Testis (tissue), 3 donors: ENCODE results near the gene MNT. TPM values are rescaled to one million over a fixed set of nuclear protein-coding genes. Genes with fewer than 3 reads are reported as not detected.

Experiments
- DNase-seq: peaks from one replicate; pipeline ENCODE4 v3.0.0-alpha.2; 2019
- H3K27ac ChIP-seq, 2 donors: fragments of 200-600 bp; sonication (generic); one replicate each; pipeline ENCODE4 v1.5.1; 2019
- H3K27me3 ChIP-seq: fragments of 200-600 bp; sonication (generic); one replicate; pipeline ENCODE4 v1.5.1; 2019
- H3K36me3 ChIP-seq: fragments of 200-600 bp; sonication (generic); one replicate; pipeline ENCODE4 v1.5.1; 2017; ENCODE audit warnings: low read depth; ENCODE audit errors: missing control alignments
- H3K4me1 ChIP-seq: fragments of 200-600 bp; sonication (generic); one replicate; pipeline ENCODE4 v1.5.1; 2019
- H3K4me3 ChIP-seq, 2 donors: fragments of 200-600 bp; sonication (generic); one replicate each; pipeline ENCODE4 v1.5.1; 2017 to 2019
- H3K9me3 ChIP-seq: fragments of 200-600 bp; sonication (generic); one replicate; pipeline ENCODE4 v1.5.1; 2017
- CTCF ChIP-seq, 3 experiments: fragments of 450-650 bp in 2 of 3; fragments of 200-600 bp in 1 of 3; sonication (generic) in 1 of 3; IDR thresholded peaks; one replicate each; pipeline ENCODE4 v1.5.1; 2016 to 2019; ENCODE audit warnings: antibody characterized with exemption in 3 of 3, mild to moderate bottlenecking in 2 of 3, moderate library complexity in 1 of 3
- POLR2A ChIP-seq: fragments of 450-650 bp; IDR thresholded peaks from one replicate; pipeline ENCODE4 v1.6.1; 2017; ENCODE audit warnings: antibody characterized with exemption, mild to moderate bottlenecking, moderate library complexity
- WGBS, 2 donors: methylation state at CpG; one replicate each; pipeline ENCODE4 v1.1.5; 2018; 5-methylcytosine and 5-hydroxymethylcytosine counted together
- intact Hi-C: fragments of 100-400 bp; cut with DNase I; formaldehyde crosslinking; loops from one replicate; pipeline ENCODE4 v1.15.1; 2023; ENCODE audit warnings: low total_unique reads
- polyA plus RNA-seq: library from polyadenylated mRNA; stranded (reverse); fragments of 350-450 nt; fragmentation: Illumina TruSeq; extraction: RNeasy Lipid Tissue Mini Kit (QIAGEN cat#74804); gene quantifications from one replicate; pipeline ENCODE4 v1.2.3, GENCODE V29; 2014; ENCODE audit warnings: low read depth, low replicate concordance; ENCODE audit not compliant: insufficient read depth
- total RNA-seq, 2 donors: library from RNA; depleted of rRNA; stranded (reverse); fragments of >200 nt; gene quantifications; one replicate each; pipeline ENCODE4 v1.2.3, GENCODE V29; 2016

Gene MNT
- total and polyA plus RNA-seq, 3 donors from 2014 or later, result 27.9 to 67.7 (median 46.3) TPM

GRCh38 chr17:2387086-2388019, 13.5 kb downstream of the MNT start:
- H3K9me3 ChIP-seq, result no peaks in the 10 kb centered on the region
- TF ChIP-seq POLR2A (no peak), CTCF (IDR thresholded peaks at IDR 0.05) (no peak)
- peaks cover 48% of the 10 kb centered on the region for H3K4me1 ChIP-seq
- DNase-seq, result no peak
- H3K27ac ChIP-seq, result no peak overlapping the region
- intact Hi-C loops, result no loop called here
- H3K27me3 ChIP-seq, result no peaks in the 10 kb centered on the region
- H3K4me3 ChIP-seq, result no peak overlapping the region
- H3K36me3 ChIP-seq, result no peaks in the 10 kb centered on the region
- 91% methylated on average over 16 to 41 of the region's 41 CpGs for WGBS, 2 donors

DNA sequence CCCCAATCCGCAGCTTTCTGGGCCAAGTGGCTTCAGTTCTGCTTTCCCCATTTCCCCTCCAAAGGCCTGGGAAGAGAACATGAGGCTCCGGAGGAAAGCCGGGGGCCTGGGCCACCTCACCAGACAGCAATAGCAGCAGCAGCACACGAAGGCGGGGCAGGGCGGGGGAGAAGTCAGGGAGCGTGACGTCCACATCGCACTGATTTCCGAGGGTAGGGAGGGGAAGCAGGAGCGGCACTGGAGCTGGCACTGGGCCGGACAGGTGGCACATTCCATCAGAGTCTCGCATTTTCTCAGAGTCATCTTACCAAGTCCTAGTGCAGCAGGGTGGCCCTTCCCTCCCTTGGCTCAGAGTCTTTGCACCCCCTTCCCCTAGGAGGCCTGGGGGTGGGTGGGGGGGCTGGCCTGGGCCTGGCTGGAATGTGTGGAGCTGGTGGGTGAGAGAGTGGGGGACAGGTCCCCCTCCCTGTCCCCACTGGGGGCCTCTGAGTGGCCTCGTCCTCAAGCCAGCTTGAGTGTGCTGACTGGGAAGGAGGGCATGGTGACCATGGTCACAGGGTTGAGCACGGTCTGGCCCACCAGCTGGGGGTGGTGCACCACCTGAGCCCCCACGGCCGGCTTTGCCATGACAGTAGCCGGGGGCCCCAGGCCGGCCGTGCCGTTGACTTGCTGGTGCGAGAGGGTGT, 14.3 kb downstream of the MNT start:
- Histone ChIP-seq H3K36me3 (no peaks in the 10 kb centered on the region), H3K27ac (no peak overlapping the region), H3K4me1 (peaks cover 40% of the 10 kb centered on the region), H3K9me3 (no peaks in the 10 kb centered on the region), H3K4me3 (no peak overlapping the region), H3K27me3 (no peaks in the 10 kb centered on the region)
- intact Hi-C loops, result no loop called here
- WGBS, 2 donors, result 80 to 83% methylated on average over 12 to 22 of the region's 22 CpGs
- DNase-seq, result no peak
- no peak for TF ChIP-seq CTCF (IDR thresholded peaks at IDR 0.05)
- no peak for TF ChIP-seq POLR2A

DNA sequence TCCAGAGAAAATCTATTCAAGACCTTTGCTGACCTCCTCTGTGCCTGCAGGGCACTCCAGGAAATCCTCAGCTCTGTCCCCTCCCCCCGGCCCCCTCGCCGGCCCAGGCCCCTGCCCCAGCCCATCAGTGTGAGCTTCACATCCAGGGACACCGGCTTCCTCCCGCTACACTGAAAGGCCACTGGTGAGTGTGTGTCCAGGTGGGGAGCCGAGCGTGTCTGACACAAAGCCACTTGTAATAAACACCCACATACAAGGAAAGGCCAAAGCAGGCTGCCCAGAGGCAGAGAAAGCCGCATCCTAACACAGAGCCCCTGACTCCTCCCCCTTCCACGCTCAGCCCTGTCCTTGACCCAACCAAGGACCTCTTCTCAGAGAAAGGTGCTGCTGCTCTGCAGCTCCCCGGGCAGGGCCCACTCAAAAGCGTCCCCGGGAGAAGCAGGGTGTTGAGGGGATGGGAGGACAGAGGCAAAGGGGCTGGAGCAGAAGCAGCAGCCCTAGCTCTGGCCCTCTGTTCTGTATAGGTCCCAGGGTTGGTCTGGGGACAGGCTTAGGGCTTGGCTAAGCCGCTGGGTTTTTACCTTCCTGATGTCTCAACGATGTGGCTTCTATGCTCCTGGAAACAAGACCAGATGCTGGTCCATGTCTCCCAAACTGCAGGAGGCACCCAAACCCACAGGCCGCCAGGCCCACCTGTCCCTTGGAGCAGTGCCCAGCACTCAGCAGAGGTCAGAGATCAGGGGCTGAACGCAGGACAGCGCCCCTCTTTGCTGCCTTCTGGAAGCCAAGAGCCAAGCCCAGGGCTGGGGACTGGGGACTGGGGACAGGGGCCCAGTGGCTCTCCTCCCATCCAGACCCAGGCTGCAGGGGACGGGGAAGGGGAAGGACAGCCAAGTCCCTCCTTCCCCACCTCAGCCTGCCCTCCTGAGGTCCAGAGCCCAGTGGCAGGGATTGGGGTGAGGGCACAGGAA, 15.3 kb downstream of the MNT start:
- Histone ChIP-seq H3K27me3 (no peaks in the 10 kb centered on the region), H3K4me3 (no peak overlapping the region), H3K36me3 (no peaks in the 10 kb centered on the region), H3K27ac (peak overlapping the region; percentile 31 to 56), H3K9me3 (no peaks in the 10 kb centered on the region), H3K4me1 (peaks cover 30% of the 10 kb centered on the region)
- no peak for TF ChIP-seq CTCF (IDR thresholded peaks at IDR 0.05)
- no peak for TF ChIP-seq POLR2A
- WGBS, 2 donors, result 42 to 65% methylated on average over 5 to 18 of the region's 18 CpGs
- no peak for DNase-seq
- intact Hi-C loops, result no loop called here

- peaks cover 20% of the 10 kb centered on the region for H3K4me1 ChIP-seq
- no peaks in the 10 kb centered on the region for H3K27me3 ChIP-seq
- no peak for TF ChIP-seq CTCF (IDR thresholded peaks at IDR 0.05)
- no peak for TF ChIP-seq POLR2A
- intact Hi-C loops, result loop anchor here (5.0 kb wide), 1 partner anchor 33 kb away; no protein-coding TSS in a partner anchor
- DNase-seq, result no peak
- no peaks in the 10 kb centered on the region for H3K36me3 ChIP-seq
- whole genome bisulfite sequencing, 2 donors, result 74 to 75% methylated on average over 19 to 22 of the region's 22 CpGs
- no peak overlapping the region for H3K4me3 ChIP-seq
- H3K27ac ChIP-seq, result peak overlapping the region; percentile 31 to 56
- no peaks in the 10 kb centered on the region for H3K9me3 ChIP-seq
Measured at GRCh38 chr17:2384439-2385127, 16.3 kb downstream of the MNT start.
